Stimulated activated CD8-positive, alpha-beta memory T cell treated with anti-CD3 and anti-CD28 coated beads, Interleukin-2, amount 100 ng/mL, for 48 hours (primary cell): Measurements from ENCODE around the gene UPF2.
"Not testable (repeated sequence)": the region's sequence is repeated elsewhere in the genome, so short reads cannot be mapped to it uniquely, and the experiment has no call there.

ENCODE experiments used
- DNase-seq, 2 donors: peaks; one replicate each; pipeline ENCODE4 v3.0.0-alpha.2; 2020; ENCODE audit warnings: low read depth in 2 of 2

The UPF2 gene

GRCh38 chr10:12036073-12036655 lies 6.4 kb downstream of the UPF2 start:
- DNase-seq, result no peak

GRCh38 chr10:12031404-12031803 lies 11.2 kb downstream of the UPF2 start:
- no peak for DNase-seq

- DNase-seq, result no peak
Observed at GRCh38 chr10:12027539-12027938, 15.1 kb downstream of the UPF2 start.

GRCh38 chr10:12025591-12025990 lies 17.0 kb downstream of the UPF2 start:
- DNase-seq, result no peak

- DNase-seq, result no peak
Observed at GRCh38 chr10:12022580-12023257, 19.9 kb downstream of the UPF2 start.

GRCh38 chr10:12020574-12020973 lies 22.0 kb downstream of the UPF2 start:
- no peak for DNase-seq

GRCh38 chr10:12019283-12019971 lies 23.2 kb downstream of the UPF2 start:
- no peak for DNase-seq

- DNase-seq, result no peak
Observed at GRCh38 chr10:12018438-12019282, 23.9 kb downstream of the UPF2 start.

- DNase-seq, result no peak
Observed at GRCh38 chr10:12013926-12014325, 28.7 kb downstream of the UPF2 start.

- not testable (repeated sequence) for DNase-seq
Observed at GRCh38 chr10:12013391-12013790, 29.2 kb downstream of the UPF2 start.

- DNase-seq, result no peak
Observed at GRCh38 chr10:12010353-12010752, 32.3 kb downstream of the UPF2 start.

GRCh38 chr10:12008842-12009241 lies 33.8 kb downstream of the UPF2 start:
- DNase-seq, result not testable (repeated sequence)

- DNase-seq, result no peak
Observed at GRCh38 chr10:12006671-12007070, 35.9 kb downstream of the UPF2 start.

GRCh38 chr10:11993834-11994468 lies 48.7 kb downstream of the UPF2 start:
- DNase-seq, result no peak

GRCh38 chr10:11988924-11989323 lies 53.7 kb downstream of the UPF2 start:
- no peak for DNase-seq

GRCh38 chr10:11986593-11987216 lies 55.9 kb downstream of the UPF2 start:
- DNase-seq, result peak; percentile 62 to 65

GRCh38 chr10:11982253-11982652 lies 60.4 kb downstream of the UPF2 start:
- no peak for DNase-seq

- no peak for DNase-seq
Observed at GRCh38 chr10:11975795-11976194, 66.8 kb downstream of the UPF2 start.

GRCh38 chr10:11972523-11972922 lies 70.1 kb downstream of the UPF2 start:
- DNase-seq, result not testable (repeated sequence)

- DNase-seq, result no peak
Observed at GRCh38 chr10:11962176-11962575, 80.4 kb downstream of the UPF2 start.

GRCh38 chr10:11961771-11962170 lies 80.8 kb downstream of the UPF2 start:
- DNase-seq, result no peak
